GF-D8 (cell line): ENCODE results near the gene ZNF845.
"Not testable (repeated sequence)": the region's sequence is repeated elsewhere in the genome, so short reads cannot be mapped to it uniquely, and the experiment has no call there.

Experiments used
- DNase-seq: peaks from one replicate; lab custom pipeline; 2025; lab: John Stamatoyannopoulos, UW

ZNF845 gene

DNA sequence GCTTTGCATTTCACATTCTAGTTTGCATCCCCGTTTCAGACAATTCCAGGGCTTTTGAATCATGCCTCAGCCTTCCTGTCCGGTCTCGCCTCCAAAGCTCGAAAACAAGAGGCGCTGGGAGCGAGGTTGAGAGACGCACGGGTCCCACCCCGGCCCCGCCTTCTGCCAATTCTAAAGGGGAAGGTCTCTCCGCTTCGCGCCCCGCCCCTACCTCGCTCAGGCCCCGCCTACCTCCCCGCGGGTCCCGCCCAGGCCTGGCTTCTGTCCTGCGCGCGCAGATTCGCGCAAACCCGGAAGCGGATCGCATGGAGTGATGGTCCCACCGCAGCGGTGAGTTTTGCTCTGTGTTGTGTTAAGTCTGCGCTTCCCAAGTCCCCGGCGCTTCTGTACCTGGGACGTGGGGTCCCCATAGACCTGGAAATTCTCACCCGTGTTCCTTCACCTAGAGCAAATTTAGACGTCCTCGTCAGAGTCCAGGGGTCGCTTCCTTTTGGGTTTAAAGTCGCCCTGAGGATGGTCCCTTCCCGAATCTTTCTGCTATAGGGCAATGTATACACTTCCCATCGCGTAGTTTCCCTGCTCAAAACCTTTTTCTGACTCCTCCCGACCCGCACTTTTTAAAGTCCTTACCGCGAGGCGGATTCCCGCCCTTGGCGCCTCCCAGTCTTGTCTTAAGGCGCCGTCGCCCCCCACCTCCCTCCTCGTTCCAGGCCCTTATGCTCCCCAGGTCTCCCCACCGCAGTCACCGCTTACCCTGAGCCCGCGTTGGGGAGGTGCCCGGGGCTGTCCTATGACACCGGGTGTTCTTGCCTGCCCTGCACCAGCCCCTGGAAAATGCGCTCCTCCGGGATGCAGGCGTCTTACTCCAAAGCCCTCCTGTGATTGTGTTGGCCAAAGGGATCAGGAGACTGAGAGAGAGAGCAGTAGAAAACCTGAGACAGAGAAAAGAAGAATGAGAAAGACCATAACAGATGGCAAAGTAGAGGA is at the start of gene ZNF845:
ZNF845 (plus strand) TSS at position 287 of the 987 bp plus-strand sequence. CDS start 7,559 bp downstream, outside the sequence.
- DNase-seq, result peak; percentile 64

DNA sequence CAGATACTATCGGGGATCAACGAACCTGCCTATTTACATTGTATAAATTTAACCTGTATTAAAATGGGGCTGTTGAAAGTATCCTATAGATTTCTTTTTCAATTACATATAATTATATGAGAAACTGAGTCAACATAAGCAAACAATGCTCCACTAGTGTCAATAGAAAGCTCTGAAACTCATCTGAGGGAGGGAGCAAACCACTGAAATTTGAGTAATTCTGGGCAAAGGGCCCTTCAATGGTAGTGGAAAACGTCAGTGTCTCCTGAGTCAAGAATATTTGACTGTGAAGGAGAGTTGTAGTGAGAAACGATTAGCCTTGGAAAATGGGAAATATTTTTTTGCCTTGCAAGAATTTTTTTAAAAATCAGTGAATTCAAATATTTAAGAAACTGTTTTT is 48.5 kb upstream of the ZNF845 start:
- DNase-seq, result no peak

DNA sequence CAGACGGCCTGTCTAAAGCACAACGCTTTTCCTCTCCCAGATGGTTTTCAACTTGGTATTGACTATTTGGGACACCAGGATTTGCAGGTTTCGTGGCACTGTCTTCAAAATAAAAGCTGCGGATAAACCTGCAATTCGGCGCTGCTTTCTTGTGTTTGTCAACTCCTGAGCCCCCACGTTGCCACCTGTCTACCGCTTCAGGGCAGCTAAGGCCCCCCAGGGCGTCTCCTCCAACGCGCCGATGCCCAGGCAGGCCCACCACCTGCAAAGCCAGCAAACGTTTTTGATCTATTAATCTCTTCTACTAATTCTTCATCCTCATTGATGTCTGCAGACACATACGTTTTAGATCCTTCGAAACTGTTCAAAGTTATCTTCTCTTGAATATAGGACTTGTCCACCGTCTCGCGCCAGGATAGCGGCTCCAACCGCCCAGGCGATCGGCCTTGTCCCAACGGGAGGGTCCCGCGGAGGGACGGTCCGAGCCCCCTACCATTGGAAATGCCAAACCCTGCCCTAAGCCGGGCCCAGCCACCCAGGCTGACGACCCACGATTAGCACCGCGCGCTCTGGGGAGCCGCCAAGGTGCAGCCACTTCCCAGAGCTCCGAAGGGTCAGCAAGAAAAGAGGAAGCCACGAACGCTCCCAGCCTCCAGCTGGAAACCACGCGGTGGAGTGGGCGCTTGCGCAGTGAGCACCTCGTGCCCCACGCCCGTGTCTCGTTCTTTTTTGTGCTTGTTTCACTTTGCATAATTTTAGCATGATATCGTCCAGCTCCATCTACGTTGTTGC is 42.6 kb upstream of the ZNF845 start:
- no peak for DNase-seq

DNA sequence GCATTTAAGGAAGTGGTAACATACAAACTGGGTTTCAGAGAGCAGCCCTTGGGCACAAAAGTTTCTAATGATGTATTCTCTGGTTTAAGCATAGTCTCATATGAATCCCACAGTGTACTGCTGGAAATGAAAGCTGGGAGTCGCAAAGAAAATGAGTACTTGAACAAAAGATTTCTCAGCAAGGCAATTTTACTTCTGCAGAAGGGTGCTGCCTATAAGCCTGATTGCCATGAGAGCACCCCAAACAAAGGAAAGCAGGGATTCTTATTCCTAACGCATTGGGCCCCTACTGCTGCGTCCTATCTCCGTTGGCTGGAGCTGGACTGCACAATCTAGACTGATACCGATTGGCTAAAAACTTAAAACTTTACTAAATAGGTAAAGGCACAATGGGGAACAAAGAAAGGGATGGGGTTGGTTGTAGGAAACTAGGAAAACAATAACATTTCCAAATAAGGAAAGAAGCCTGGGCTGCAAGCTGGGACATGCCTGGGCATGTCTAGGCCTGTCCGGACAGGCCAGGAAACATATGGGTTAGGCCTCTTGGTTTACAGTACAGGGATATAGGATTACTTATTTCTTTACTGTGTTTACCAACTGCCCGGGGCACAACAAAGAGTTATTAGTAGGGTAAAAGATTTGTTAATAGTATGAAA is 38.6 kb upstream of the ZNF845 start:
- no peak for DNase-seq

DNA sequence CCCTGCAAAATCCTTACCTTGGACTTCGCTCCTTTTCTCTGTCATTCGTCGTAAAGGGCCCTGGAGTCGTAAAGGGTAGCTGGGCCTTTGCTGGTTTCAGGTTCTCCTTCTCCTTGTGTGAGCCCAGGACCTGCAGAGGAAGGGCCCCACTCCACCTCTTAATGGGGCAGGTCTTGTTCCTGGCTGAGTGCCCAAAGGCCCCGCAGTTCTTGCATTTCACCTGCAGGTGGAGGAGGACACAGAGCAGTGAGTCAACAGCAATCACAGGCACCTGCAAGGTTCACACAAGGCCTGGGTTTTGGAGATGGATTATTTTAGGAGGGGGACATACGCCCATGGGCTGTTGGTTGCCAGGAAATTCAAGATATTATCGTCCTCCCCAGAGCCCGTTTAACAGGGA is 32.2 kb upstream of the ZNF845 start:
- DNase-seq, result not testable (repeated sequence)

DNA sequence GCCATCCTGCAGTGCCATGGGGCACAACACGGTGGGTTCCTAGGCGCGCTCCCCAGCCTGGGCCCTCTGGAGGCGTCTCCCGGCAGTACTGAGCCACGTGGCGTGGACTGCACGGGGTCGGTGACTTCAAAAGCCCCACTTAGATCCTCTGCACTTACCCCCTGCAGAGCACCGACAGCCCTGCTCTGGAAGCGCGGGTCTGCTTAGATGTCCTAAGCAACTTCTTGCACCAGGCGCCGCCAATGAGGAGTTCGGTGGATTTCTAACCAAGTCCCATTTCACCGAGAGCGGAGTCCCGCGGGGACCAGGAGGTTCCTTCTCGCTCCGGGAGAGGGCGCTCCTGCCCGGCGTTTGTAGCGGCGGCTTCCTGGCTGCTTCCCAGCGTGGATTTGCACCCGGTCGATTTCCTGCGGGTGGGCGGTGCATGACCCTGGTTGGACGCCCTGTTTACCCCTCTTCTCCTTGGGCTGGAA is 25.2 kb upstream of the ZNF845 start:
- DNase-seq, result no peak

DNA sequence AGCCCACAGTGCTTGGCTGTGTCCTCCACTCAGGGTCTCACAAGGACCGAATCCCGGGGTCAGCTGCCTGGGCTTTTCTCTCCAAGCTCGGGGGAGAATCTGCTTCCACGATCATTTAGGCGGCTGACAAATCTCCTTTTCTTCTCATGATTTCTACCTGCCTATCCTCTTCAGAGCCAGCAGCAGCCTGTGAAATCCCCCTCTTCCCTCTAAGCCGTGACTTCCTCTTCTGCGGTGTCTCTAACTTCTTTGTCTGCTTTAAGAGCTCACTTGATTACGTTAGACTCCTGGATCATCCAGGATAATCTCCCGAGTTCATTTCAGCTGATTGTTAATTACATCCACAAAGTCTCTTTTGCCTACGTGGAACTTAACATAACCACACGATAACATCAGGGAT is 22.5 kb upstream of the ZNF845 start:
- no peak for DNase-seq

DNA sequence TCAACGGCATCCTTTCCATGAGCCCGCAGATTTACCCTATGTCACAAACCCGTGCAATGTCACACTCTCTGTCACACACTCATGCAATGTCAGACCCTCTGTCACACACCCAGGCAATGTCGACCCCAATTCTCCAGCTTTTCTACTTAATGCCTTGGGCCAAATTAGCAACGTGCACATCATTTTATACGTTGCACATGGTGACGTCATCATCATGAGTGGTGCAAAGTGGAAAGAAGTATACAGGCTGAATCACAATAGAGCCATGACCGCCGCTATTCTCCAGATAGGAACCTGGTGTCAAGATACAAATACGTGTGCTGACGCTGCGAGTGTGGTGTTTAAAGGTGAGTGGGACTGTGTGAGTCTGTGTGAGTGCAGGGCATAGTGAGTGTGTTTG is 21.7 kb upstream of the ZNF845 start:
- DNase-seq, result no peak

DNA sequence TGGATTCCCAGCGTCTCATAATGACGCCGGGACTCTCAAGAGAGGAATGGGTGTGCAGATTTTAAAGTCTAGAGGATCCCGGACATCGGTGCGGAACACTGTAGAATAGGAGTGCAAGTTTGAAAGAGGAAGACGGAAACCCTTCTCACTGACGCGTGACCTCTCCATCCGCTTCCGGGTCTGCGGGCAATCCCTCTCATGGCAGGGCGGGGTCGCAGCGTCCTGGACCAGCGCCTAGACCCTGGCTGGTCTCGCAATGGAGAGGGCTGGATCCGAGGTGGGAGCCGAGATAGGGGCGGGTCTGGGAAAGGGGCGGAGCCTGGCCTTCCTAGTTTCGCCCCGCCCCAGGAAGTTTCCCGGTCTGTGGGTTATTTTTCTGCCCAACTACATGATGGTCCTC is 4.6 kb upstream of the ZNF845 start:
- no peak for DNase-seq

DNA sequence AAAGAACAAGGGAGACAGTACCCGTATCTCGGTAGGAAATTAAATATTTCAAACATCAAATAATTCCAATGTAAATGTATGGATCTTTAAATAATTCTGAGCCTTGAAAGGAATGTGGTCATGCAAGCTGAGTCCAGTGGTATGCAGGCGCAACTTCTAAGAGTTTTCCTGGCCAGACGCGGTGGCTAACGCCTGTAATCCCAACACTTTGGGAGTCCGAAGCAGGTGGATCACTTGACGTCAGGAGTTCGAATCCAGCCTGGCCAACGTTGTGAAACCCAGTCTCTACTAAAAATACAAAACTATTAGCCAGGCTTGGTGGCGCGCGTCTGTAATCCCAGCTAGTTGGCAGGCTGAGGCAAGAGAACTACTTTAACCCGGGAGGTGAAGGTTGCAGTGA is 1.1 kb upstream of the ZNF845 start:
- DNase-seq, result no peak

DNA sequence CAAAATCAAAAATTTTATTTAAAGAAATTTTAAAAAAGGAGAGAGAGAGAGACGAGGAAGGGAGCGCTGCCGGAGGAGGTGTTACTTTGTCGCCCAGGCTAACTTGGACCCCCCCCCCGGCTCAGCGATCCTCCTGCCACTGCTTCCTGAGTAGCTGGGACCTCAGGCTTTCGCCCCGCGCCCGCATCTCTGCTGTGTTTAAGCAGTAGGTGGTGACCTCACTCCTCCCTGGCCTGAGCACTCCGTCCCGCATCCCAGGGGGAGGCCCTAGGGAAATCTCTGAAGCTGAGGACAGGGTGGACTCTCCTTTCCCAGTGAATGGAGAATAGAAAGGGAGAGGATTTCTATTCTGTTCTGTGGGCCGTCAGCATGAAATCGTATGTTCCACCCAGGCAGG is 485 bp upstream of the ZNF845 start:
- no peak for DNase-seq

DNA sequence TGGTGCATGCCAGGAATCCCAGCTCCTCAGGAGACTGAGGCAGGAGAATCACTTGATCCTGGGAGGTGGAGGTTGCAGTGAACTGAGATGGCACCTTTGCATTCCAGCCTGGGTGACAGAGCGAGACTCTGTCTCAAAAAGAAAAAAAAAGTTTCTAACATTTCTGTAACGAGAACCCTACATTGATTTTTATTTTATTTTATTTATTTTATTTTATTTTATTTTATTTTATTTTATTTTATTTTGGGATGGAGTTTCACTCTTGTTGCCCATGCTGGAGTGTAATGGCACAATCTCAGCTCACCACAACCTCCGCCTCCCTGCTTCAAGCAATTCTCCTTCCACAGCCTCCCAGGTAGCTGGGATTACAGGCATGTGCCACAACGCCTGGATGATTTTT is 10.9 kb downstream of the ZNF845 start:
- not testable (repeated sequence) for DNase-seq

DNA sequence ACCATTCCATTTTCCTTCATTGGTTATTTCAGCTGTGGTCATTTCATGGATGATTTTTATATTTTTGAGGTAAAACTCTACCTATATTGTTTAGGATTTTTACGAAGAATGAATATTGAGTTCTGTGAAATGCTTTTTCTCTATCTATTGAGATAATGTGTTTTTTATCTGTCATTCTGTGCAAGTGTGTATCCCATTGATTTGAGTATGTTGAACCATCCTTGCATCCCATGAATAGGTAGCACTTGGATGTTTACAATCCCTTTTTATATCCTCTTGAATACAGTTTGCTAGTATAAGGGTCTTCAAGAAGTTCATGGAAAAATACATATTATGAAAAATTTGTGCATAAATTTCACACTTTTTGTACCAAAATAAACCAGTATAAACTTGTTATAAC is 22.2 kb downstream of the ZNF845 start:
- DNase-seq, result no peak

DNA sequence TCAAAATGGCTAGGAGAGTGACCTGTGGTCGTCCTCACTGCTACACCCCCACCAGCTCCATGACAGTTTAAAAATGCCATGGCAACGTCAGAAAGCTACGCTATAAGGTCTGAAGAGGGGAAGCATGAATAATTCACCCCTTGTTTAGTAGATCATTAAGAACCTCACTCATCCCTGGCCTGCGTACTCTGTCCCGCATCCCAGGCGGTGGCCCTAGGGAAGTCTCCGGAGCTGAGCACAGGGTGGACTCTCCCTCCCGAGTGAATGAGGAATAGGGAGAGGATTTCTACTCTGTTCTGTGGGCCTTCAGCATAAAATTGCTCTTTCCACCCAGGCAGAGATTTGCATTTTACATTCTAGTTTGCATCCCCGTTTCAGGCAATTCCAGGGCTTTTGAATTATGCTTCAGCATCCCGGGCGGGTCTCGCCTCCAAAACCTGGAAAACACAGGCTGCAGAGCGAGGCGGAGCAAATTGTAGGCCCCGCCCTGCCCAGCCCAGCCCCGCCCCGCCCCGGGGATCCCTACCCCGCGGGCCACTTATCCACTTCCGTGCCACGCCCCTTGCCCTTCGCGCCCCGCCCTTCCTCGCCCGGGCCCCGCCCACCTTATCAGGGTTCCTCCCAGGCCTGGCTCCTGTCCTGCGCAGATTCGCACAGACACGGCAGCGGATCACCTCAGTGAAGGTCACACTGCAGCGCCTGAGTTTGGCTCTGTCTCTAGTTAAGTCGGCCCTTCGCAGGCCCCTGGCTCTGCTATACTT is 24.5 kb downstream of the ZNF845 start:
- DNase-seq, result no peak

DNA sequence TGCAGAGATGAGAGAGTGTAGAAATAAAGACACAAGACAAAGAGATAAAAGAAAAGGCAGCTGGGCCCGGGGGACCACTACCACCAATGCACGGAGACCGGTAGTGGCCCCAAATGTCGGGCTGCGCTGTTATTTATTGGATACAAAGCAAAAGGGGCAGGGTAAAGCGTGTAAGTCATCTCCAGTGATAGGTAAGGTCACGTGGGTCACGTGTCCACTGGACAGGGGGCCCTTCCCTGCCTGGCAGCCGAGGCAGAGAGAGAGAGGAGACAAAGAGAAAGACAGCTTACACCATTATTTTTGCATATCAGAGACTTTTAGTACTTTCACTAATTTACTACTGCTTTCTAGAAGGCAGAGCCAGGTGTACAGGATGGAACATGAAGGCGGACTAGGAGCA is 26.5 kb downstream of the ZNF845 start:
- DNase-seq, result not testable (repeated sequence)

DNA sequence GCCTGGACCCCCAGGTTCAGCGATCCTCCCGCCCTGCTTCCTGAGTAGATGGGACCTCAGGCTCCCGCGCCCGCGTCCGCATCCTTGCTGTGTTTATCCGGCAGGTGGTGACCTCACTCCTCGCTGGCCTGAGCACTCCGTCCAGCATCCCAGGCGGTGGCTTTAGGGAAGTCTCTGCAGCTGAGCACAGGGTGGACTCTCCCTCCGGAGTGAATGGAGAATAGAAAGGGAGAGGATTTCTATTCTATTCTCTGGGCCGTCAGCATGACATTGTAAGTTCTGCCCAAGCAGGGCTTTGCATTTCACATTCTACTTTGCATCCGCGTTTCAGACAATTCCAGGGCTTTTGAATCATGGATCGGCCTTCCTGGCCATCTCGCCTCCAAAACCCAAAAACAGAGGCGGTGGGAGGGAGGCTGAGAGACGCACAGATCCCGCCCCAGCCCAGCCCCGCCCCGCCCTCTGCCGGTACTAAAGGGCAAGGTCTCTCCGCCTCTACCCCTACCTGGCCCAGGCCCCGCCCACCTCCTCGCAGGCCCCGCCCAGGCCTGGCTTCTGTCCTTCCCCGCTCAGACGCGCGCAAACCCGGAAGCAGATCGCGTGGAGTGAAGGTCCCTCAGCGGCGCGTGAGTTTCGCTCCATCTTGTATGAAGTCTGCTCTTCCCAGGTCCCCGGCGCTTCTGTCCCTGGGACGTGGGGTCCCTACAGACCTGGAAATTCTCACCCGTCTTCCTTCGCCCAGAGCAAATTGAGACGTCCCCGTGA is 31.8 kb downstream of the ZNF845 start, which contains the start of gene ZNF525:
ZNF525 (plus strand) TSS at position 572 of the 765 bp plus-strand sequence. CDS start 6,577 bp downstream, outside the sequence.
- DNase-seq, result peak; percentile 66

DNA sequence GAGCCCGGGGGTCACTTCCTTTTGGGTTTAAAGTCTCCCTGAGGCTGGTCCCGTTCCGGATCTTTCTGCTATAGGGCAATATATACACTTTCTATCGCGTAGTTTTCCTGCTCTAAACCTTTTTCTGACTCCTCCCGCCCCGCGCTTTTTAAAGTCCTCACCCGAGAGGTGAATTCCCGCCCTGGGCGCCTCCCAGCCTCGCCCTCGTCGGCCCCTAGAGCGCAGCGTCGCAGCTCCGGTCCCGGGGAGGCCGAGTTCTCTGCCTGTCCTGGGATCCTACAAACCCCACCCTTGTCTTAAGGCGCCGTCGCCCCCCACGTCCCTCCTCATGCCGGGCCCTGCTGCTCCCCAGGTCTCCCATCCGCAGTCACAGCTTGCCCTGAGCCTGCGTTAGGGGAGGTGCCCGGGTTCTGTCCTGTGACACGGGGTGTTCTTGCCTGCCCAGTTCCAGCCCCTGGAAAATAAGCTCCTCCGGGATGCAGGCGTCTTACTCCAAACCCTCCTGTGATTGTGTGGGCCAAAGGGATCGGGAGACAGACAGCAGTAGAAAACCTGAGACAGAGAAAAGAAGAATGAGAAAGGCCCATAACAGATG is 32.4 kb downstream of the ZNF845 start:
- peak; percentile 27 for DNase-seq

DNA sequence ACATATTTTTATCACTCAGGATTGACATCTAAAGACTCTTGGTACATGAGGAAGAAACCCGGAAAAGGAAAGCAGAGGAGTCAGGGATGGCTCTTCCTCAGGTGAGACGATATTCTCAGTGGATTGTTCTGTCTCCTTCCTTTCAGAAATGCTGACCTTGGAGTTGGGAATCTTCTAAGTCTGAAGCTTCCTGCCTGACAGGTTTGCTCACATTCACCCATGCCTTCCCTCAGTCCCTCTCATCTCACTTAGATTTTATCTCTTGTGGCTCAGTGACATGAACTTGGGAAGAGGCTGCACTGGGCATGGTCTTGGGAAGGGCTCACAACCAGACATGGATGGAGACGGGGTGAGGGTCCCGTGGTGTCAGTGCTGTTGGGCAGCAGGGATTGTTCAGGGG is 38.6 kb downstream of the ZNF845 start:
- no peak for DNase-seq

DNA sequence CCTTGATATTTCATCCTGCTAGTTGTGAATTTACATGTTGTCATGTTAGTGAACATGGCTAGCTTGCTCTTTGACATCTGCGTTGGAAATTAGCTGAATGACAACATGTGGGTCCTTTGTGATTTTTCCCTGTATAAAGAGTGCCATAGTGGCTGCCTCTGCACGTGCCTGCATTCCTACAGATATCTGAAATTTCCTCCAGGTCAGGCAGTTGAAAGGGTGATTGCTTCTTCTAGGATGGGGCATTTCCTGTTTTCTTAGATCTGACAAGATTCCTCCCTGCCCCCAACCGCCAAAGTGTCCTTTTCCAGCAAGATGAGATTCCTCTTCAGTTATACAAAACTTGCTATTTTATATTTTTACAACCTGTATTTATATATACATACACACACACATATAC is 40.7 kb downstream of the ZNF845 start:
- no peak for DNase-seq

DNA sequence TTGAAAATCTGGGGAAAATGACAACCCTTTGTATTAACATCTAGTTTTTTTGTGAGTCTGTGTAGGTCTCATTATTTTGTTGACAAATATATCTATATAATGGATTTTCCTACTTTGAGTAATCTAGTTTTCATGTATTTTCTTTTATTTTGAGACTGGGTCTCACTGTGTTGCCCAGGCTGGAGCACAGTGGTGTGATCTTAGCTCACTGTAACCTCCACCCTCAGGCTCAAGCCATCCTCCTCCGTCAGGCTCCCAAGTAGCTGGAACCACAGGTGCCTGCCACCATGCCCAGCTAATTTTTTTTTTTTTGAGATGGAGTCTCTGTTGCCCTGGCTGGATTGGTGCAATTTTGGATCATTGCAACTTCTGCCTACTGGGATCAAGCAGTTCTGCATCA is 41.2 kb downstream of the ZNF845 start:
- DNase-seq, result no peak
